MCF 10A (cell line): ENCODE results near the gene CHIC2. TPM values are rescaled to one million over a fixed set of nuclear protein-coding genes. Genes with fewer than 3 reads are reported as not detected.
"Not testable (repeated sequence)": the region's sequence is repeated elsewhere in the genome, so short reads cannot be mapped to it uniquely, and the experiment has no call there.

ENCODE experiments used
- Bru-seq: library from RNA; stranded (reverse); fragments of 400-500 nt; gene quantifications from one replicate; lab custom pipeline; 2021; lab: Mats Ljungman, UMichigan
- BruChase-seq, 2 experiments: library from RNA; stranded (reverse); fragments of 400-500 nt; gene quantifications; one replicate each; lab custom pipeline; 2021; lab: Mats Ljungman, UMichigan
- BruUV-seq: library from RNA; stranded (reverse); fragments of 400-500 nt; replicated peaks from 2 replicates; lab custom pipeline; 2021; lab: Mats Ljungman, UMichigan
- CTCF ChIA-PET: fragments of 300-600 bp; sonication (Branson Sonifier 250); formaldehyde crosslinking; extraction: SDS; loops from one replicate; lab custom pipeline; 2021; ENCODE audit warnings: antibody characterized with exemption, inconsistent platforms; lab: Yijun Ruan, JAX
- POLR2A ChIA-PET: fragments of 300-600, 350-650 bp; sonication (Branson Sonifier 250); formaldehyde crosslinking; extraction: SDS; loops from one replicate; lab custom pipeline; 2020; ENCODE audit warnings: antibody characterized with exemption, inconsistent platforms; lab: Yijun Ruan, JAX
- DNase-seq: peaks from one replicate; pipeline ENCODE4 v3.0.0-alpha.2; 2018; ENCODE audit not compliant: unreplicated experiment
- H3K27ac Mint-ChIP-seq: one replicate; pipeline ENCODE4 v1.8.0; 2022; ENCODE audit warnings: mild to moderate bottlenecking, low read depth, mixed read lengths; ENCODE audit not compliant: unreplicated experiment
- H3K27me3 Mint-ChIP-seq: one replicate; pipeline ENCODE4 v1.8.0; 2022; ENCODE audit warnings: mixed read lengths; ENCODE audit not compliant: insufficient read depth, unreplicated experiment
- H3K36me3 Mint-ChIP-seq: one replicate; pipeline ENCODE4 v1.8.0; 2022; ENCODE audit warnings: mild to moderate bottlenecking, moderate library complexity, mixed read lengths; ENCODE audit not compliant: insufficient read depth, unreplicated experiment
- H3K4me1 Mint-ChIP-seq: one replicate; pipeline ENCODE4 v1.8.0; 2022; ENCODE audit warnings: mixed read lengths; ENCODE audit not compliant: insufficient read depth, unreplicated experiment
- H3K4me3 Mint-ChIP-seq: one replicate; pipeline ENCODE4 v1.8.0; 2022; ENCODE audit warnings: mild to moderate bottlenecking, moderate library complexity, mixed read lengths; ENCODE audit not compliant: unreplicated experiment
- H3K9me3 Mint-ChIP-seq: one replicate; pipeline ENCODE4 v1.8.0; 2022; ENCODE audit warnings: mixed read lengths; ENCODE audit not compliant: unreplicated experiment
- intact Hi-C: fragments of 100-400 bp; cut with micrococcal nuclease; formaldehyde crosslinking; loops from 2 replicates; pipeline ENCODE4 v1.14.1; 2022
- long read RNA-seq: library from polyadenylated mRNA; stranded (forward); transcript quantifications from one replicate; pipeline ENCODE4 v2.0.0, GENCODE V29; 2022
- total RNA-seq: library from RNA; stranded (reverse); gene quantifications from 2 replicates; pipeline ENCODE4 v1.2.3, GENCODE V29; 2022
- TF ChIP-seq, protein P1 (sequence below): fragments of 200-600 bp; IDR thresholded peaks from one replicate; pipeline ENCODE4 v1.8.0; 2022; ENCODE audit warnings: antibody characterized with exemption, mild to moderate bottlenecking; ENCODE audit not compliant: unreplicated experiment

The CHIC2 gene
- total RNA-seq (59.4 and 59.6 TPM in 2 replicates), Bru-seq, nascent RNA (percentile 93 among the genes with signal in this experiment), BruChase-seq, experiment 1, labeled RNA remaining after a 6-hour chase (percentile 83 among the genes with signal in this experiment), BruChase-seq, experiment 2, labeled RNA remaining after a 2-hour chase (percentile 85 among the genes with signal in this experiment)
- long read RNA-seq, transcript CHIC2-203 (6 exons, 528 nt) = minor isoform, 7 of 223 reads
- long read RNA-seq, transcript CHIC2-201 (6 exons, 1,194 nt) = major isoform, 200 of 223 reads
- long read RNA-seq, partial matches to known transcripts = 0 of 223 reads
- long read RNA-seq, other reads (novel, unspliced or antisense) = 15 of 223 reads

GRCh38 chr4:54064317-54065111 is at the start of gene CHIC2:
Gene CHIC2 (minus strand): TSS chr4:54064605. CDS start chr4:54064300, 305 bp downstream.
- H3K9me3 Mint-ChIP-seq = no peaks in the 10 kb centered on the region
- POLR2A ChIA-PET = interaction anchor here (0.6 to 3.2 kb wide), 18 partner anchors 8 to 137 kb away, joined by 3 to 18 read pairs (median 6); no protein-coding TSS in a partner anchor
- TF ChIP-seq, protein P1, sequence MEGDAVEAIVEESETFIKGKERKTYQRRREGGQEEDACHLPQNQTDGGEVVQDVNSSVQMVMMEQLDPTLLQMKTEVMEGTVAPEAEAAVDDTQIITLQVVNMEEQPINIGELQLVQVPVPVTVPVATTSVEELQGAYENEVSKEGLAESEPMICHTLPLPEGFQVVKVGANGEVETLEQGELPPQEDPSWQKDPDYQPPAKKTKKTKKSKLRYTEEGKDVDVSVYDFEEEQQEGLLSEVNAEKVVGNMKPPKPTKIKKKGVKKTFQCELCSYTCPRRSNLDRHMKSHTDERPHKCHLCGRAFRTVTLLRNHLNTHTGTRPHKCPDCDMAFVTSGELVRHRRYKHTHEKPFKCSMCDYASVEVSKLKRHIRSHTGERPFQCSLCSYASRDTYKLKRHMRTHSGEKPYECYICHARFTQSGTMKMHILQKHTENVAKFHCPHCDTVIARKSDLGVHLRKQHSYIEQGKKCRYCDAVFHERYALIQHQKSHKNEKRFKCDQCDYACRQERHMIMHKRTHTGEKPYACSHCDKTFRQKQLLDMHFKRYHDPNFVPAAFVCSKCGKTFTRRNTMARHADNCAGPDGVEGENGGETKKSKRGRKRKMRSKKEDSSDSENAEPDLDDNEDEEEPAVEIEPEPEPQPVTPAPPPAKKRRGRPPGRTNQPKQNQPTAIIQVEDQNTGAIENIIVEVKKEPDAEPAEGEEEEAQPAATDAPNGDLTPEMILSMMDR = no peak
- peak within 1 kb of the TSS; percentile 89 for H3K4me3 Mint-ChIP-seq
- peak within 1 kb of the TSS; percentile 97 for H3K27ac Mint-ChIP-seq
- peaks cover 44% of the 10 kb centered on the region for H3K4me1 Mint-ChIP-seq
- peaks cover 5% of the 10 kb centered on the region for H3K36me3 Mint-ChIP-seq
- CTCF ChIA-PET = interaction anchor here (0.7 to 2.5 kb wide), 2 partner anchors 126 to 156 kb away, joined by 4 to 12 read pairs; no protein-coding TSS in a partner anchor
- intact Hi-C loops = loop anchor here (1.0 to 5.0 kb wide), 2 partner anchors 18 to 132 kb away; no protein-coding TSS in a partner anchor
- no TSS peak for BruUV-seq
- no peaks in the 10 kb centered on the region for H3K27me3 Mint-ChIP-seq
- DNase-seq = peak; percentile 88

DNA sequence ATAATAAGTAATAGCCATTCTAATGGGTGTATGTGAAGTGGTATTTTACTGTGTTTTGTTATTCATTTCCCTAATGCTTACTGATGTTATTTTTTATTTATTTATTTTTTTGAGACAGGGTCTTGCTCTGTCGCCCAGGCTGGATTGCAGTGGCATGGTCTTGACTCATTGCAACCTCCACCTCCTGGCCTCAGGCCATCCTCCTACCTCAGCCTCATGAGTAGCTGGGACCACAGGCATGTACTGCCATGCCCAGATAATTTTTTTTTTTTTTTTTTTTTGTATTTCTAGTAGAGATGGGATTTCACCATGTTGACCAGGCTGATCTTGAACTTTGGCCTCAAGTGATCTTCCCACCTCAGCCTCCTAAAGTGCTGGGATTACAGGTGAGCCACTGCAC is 48.8 kb upstream of the CHIC2 start:
- BruUV-seq, H3K27ac Mint-ChIP-seq, POLR2A ChIA-PET, H3K36me3 Mint-ChIP-seq, H3K4me1 Mint-ChIP-seq, intact Hi-C loops, H3K27me3 Mint-ChIP-seq, CTCF ChIA-PET, H3K9me3 Mint-ChIP-seq, H3K4me3 Mint-ChIP-seq: not testable (repeated sequence)
- peak; percentile 34 for DNase-seq

DNA sequence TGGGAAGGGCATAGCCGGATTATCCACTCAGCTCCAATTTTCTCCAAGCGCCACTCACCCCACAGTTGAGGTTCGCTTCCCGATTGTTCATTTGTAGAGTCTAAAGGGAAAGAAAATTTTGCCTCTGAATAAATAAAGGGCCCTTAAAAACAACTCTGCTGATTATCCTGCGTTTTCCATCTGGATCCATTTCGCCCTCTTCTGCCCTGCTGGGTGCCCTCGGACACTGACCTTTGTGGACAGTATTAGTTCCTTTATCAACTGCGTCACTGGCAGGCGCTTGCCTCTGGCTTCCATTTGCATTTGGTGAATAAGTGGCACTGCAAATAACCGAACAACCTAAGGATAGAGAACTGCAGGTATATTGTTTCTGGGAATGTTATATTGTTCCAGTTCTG is 45.6 kb upstream of the CHIC2 start:
- ChIA-PET POLR2A (no interaction called here), CTCF (interaction anchor here (0.6 to 0.8 kb wide), 2 partner anchors 17 to 99 kb away, joined by 3 to 6 read pairs; no protein-coding TSS in a partner anchor)
- no peak for DNase-seq
- TF ChIP-seq, protein P1 = no peak
- Mint-ChIP-seq H3K4me3 (no peak overlapping the region), H3K27ac (no peak overlapping the region), H3K27me3 (no peaks in the 10 kb centered on the region), H3K36me3 (no peaks in the 10 kb centered on the region), H3K4me1 (peaks cover 7% of the 10 kb centered on the region), H3K9me3 (no peaks in the 10 kb centered on the region)
- intact Hi-C loops = no loop called here
- BruUV-seq = no TSS peak

DNA sequence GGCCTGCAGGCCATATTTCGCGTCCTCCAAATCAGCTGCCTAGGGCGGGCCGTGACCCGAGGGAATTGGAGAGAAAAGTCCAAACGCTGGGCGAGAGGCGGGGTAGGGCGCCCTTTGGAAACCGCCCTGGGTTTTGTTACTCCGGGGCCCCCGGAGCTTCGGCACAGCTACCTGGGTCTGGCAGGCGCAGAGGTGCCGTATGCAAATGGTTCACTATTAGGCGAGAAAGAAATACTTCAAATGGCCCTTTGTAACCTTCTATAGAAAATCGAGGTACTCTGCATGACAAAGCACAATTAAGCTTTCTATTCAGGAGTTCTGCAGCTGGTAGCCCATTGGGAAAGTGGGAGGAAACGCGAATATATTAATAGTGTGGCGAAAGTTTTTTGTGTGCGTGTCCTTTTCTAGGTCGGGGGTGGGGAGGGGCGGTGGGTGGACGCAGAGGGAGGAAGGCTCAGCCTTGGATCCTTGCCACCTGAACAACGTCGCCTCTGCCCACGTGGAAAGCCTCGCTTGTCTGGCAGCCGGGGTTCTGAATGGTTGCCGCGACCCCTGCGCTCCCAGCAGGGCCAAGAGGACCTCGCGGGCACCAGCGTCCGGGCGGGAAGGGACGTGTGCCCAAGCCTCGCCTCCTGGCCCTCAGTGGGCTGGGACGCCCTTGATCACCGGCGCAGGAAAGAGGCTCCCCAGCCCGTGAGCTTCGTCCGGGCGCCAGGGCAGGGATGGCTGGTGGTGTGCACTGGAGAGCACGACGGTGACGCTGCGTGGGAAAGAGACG is 45.0 kb upstream of the CHIC2 start:
- Mint-ChIP-seq H3K27me3 (no peaks in the 10 kb centered on the region), H3K9me3 (no peaks in the 10 kb centered on the region), H3K27ac (no peak overlapping the region), H3K36me3 (no peaks in the 10 kb centered on the region), H3K4me1 (peaks cover 7% of the 10 kb centered on the region), H3K4me3 (no peak overlapping the region)
- DNase-seq = no peak
- ChIA-PET POLR2A (no interaction called here), CTCF (interaction anchor here (0.6 kb wide), 1 partner anchor 99 kb away, joined by 3 read pairs; no protein-coding TSS in a partner anchor)
- intact Hi-C loops = no loop called here
- TF ChIP-seq, protein P1 = no peak
- BruUV-seq = no TSS peak
